Colonic mucosa (tissue), 4 donors: ENCODE measurements around the gene SETD3. TPM values are rescaled to one million over a fixed set of nuclear protein-coding genes. Genes with fewer than 3 reads are reported as not detected.

Experiments
- DNase-seq: peaks from one replicate; pipeline ENCODE4 v3.0.0-alpha.2; 2020
- H3K27ac ChIP-seq: fragments of 200-600 bp; one replicate; pipeline ENCODE4 v1.8.0; 2021
- H3K27me3 ChIP-seq: fragments of 200-600 bp; one replicate; pipeline ENCODE4 v1.8.0; 2021
- H3K36me3 ChIP-seq: fragments of 200-600 bp; one replicate; pipeline ENCODE4 v1.8.0; 2021
- H3K4me1 ChIP-seq: fragments of 200-600 bp; one replicate; pipeline ENCODE4 v1.8.0; 2021; ENCODE audit warnings: mild to moderate bottlenecking
- H3K4me3 ChIP-seq: fragments of 200-600 bp; one replicate; pipeline ENCODE4 v1.8.0; 2021
- H3K9ac ChIP-seq, 2 donors: one replicate each; pipeline ENCODE4 v1.7.0; 2013; ENCODE audit warnings: control low read depth in 2 of 2, low read depth in 2 of 2, low read length in 2 of 2
- H3K9me3 ChIP-seq: fragments of 200-600 bp; one replicate; pipeline ENCODE4 v1.8.0; 2021
- intact Hi-C: fragments of 100-400 bp; cut with DNase I; formaldehyde crosslinking; loops from one replicate; pipeline ENCODE4 v1.14.1; 2022
- total RNA-seq, 2 donors: library from RNA; stranded (reverse); fragmentation: NEBNext Ultra II Directional in 1 of 2; extraction: Animal tissue kit (Norgen Biotek cat#: 25700) in 1 of 2; gene quantifications; one replicate each; pipeline ENCODE4 v1.2.1, GENCODE V29; 2021
- TF ChIP-seq, protein P1 (sequence below): fragments of 200-600 bp; IDR thresholded peaks from one replicate; pipeline ENCODE4 v1.8.0; 2022; ENCODE audit warnings: antibody characterized with exemption, mild to moderate bottlenecking
- donor health status: healthy.
- donor health status: DM: no; HTN: no; CAD: no.
- donor health status: DM: no; HTN: no; CAD: no.

The SETD3 gene
- 10 to 100 TPM; 60.0 to 69.4 TPM for total RNA-seq

DNA sequence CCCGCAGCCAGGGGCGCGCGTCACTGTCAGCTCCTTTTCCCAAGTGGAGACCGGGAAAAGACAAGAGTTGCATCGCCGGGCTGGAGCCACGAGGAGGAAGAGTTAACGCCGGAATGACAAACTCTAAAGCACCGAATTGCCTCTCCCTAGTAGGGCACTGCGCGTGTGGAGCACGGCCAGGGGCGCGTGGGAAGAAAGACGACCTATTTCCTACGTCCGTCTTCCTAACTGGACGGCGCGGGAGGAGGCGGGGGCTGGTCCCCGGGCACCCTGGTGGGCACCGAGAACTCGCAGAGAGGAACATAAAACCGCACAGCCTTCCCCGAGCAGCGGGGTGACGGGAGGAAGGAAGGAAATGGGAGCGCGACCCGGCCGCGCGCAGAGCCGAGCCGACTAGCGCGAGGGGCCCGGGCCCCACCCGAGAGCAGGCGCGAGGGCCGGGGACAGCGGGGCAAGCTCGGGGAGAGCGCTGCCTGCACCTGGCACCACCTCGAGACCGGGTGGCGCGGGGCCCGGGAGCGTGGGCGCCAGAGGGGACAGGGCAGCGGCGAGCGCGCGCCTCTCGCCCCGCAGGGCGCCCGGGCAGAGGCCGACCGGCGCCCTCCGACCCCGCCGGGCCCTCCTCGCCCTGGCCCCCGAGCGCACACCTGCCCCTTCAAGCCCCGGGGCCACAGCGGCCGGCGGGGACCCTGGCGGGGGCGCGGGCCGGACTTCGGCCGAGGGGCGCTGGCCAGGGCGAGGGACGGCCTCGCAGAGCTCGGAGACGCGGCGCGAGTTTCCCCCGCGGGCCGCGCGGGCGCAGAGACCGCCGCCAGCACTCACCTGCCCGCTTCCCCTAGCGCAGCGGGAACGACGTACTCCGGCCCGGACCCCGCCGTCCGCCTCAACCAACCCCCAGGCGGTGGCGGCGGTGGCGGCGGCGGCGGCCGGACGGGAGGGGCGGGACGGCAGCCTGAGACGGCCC is at the start of gene SETD3:
Gene SETD3, minus strand, starts transcription at position 954 of the 964 bp plus-strand sequence. CDS start 15,054 bp downstream, outside the sequence.
- intact Hi-C loops, result no loop called here
- TF ChIP-seq, protein P1, sequence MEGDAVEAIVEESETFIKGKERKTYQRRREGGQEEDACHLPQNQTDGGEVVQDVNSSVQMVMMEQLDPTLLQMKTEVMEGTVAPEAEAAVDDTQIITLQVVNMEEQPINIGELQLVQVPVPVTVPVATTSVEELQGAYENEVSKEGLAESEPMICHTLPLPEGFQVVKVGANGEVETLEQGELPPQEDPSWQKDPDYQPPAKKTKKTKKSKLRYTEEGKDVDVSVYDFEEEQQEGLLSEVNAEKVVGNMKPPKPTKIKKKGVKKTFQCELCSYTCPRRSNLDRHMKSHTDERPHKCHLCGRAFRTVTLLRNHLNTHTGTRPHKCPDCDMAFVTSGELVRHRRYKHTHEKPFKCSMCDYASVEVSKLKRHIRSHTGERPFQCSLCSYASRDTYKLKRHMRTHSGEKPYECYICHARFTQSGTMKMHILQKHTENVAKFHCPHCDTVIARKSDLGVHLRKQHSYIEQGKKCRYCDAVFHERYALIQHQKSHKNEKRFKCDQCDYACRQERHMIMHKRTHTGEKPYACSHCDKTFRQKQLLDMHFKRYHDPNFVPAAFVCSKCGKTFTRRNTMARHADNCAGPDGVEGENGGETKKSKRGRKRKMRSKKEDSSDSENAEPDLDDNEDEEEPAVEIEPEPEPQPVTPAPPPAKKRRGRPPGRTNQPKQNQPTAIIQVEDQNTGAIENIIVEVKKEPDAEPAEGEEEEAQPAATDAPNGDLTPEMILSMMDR, result no peak
- Histone ChIP-seq H3K4me3 (peak within 1 kb of the TSS; percentile 80), H3K9ac (peak within 1 kb of the TSS; percentile 90), H3K36me3 (no peaks in the 10 kb centered on the region), H3K27me3 (no peaks in the 10 kb centered on the region), H3K27ac (peak within 1 kb of the TSS; percentile 78), H3K9me3 (no peaks in the 10 kb centered on the region), H3K4me1 (peaks cover 18% of the 10 kb centered on the region)
- DNase-seq, result peak; percentile 59

DNA sequence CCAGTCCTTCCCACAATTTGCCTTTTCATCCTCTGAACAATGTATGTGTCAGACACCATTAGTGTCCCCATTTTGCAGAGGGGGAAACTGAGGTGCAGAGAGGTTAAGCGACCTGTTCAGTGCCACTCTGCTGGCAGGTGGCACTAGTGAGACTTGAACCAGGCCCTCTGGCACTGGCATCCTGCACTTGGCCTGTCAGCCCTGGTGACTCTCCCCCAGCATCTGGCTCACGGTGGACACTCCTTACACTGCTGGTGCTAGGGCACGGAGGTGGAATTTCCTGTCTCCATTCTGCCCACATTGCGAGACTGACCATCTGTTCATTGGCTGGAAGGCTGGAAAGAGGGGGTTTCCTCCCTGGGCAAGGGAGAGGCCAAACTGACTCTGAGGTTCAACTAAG is 49.2 kb upstream of the SETD3 start:
- no peak overlapping the region for H3K9ac ChIP-seq
- H3K4me3 ChIP-seq, result no peak overlapping the region
- H3K27me3 ChIP-seq, result no peaks in the 10 kb centered on the region
- no peak overlapping the region for H3K27ac ChIP-seq
- no peak for DNase-seq
- no peaks in the 10 kb centered on the region for H3K9me3 ChIP-seq
- H3K4me1 ChIP-seq, result peaks cover 9% of the 10 kb centered on the region
- TF ChIP-seq, protein P1, result no peak
- intact Hi-C loops, result no loop called here
- H3K36me3 ChIP-seq, result no peaks in the 10 kb centered on the region

DNA sequence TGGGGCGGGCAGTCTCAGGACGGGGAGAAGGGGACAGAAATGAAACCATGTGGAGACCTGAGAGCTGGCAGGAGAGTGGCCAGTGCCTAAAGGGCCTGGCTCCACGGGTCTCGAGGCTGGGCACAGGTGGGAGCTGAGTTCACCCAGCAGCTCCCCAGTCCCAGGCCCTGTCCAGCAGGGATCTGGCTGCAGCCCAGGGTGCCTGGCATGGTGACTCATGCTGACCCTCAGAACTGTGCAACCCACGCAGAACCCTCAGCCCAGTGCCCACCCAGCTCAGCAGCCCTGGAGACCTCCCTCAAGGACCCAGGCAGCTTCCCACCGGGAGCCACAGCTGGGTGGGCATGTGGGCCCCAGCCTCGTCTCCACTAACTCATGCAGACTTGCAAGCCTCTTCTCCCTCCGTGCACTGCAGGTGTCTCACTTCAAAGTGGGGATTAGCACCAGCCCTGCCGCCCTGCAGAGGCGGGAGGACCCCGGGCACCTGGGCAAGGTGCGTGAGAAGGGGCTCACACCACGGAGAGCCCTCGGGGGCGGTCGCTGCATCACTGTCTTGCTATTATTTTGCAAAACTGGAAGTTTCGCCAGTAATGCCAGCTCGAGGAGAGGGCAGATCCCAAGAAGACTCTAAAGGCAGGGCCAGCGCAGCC is 46.9 kb upstream of the SETD3 start:
- H3K27ac ChIP-seq, result no peak overlapping the region
- H3K4me3 ChIP-seq, result no peak overlapping the region
- no peaks in the 10 kb centered on the region for H3K9me3 ChIP-seq
- H3K9ac ChIP-seq, result no peak overlapping the region
- TF ChIP-seq, protein P1, result no peak
- H3K4me1 ChIP-seq, result peaks cover 26% of the 10 kb centered on the region
- intact Hi-C loops, result no loop called here
- H3K27me3 ChIP-seq, result no peaks in the 10 kb centered on the region
- no peaks in the 10 kb centered on the region for H3K36me3 ChIP-seq
- no peak for DNase-seq

DNA sequence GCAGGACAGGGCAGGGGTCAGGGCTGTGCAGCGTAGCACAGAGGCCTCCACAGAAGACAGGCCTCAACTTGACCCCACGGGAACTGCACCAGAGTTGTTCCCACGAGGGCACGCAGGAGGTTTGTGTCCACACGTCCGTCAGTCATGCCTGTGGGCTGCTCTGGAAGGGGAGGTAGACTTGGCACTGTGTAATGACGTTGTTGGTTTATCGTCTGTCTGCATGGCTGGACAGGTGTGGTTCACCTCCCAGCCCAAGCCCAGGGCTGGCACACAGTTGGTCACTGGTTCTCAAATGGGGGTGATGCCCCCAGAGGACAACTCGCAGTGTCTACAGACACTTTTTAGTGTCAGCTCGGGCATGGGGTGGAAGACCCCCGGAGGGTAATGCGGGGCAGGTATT is 46.4 kb upstream of the SETD3 start:
- no peak for DNase-seq
- Histone ChIP-seq H3K36me3 (no peaks in the 10 kb centered on the region), H3K27ac (no peak overlapping the region), H3K9ac (no peak overlapping the region), H3K4me1 (peaks cover 26% of the 10 kb centered on the region), H3K27me3 (no peaks in the 10 kb centered on the region), H3K9me3 (no peaks in the 10 kb centered on the region), H3K4me3 (no peak overlapping the region)
- TF ChIP-seq, protein P1, result no peak
- intact Hi-C loops, result no loop called here

DNA sequence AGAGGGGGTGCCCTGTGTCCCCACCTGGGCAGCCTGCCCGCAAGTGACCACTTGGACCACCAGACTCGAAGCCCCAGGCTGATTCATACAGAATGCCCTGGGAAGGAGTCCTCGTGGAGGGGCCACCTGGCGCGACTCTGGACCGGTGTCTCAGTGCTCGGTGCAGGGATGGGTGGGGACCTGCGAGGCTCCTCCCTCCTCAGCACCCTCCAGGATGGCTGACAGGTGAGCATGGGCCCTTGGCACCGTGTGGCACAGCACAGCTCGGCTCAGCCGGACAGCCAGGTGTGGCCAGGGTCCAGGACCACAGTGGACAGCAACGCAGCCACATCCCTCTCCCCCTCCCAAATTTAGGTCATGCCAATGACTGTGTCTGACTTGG is 45.0 kb upstream of the SETD3 start:
- Histone ChIP-seq H3K36me3 (no peaks in the 10 kb centered on the region), H3K9me3 (no peaks in the 10 kb centered on the region), H3K9ac (no peak overlapping the region), H3K4me1 (peaks cover 26% of the 10 kb centered on the region), H3K4me3 (no peak overlapping the region), H3K27ac (no peak overlapping the region), H3K27me3 (no peaks in the 10 kb centered on the region)
- TF ChIP-seq, protein P1, result no peak
- intact Hi-C loops, result no loop called here
- no peak for DNase-seq
